HuH-7.5 (cell line): ENCODE measurements around the gene CACNG7.

Experiments
- DNase-seq: peaks from one replicate; pipeline ENCODE4 v3.0.0; 2011; ENCODE audit warnings: low spot score

The CACNG7 gene

DNA sequence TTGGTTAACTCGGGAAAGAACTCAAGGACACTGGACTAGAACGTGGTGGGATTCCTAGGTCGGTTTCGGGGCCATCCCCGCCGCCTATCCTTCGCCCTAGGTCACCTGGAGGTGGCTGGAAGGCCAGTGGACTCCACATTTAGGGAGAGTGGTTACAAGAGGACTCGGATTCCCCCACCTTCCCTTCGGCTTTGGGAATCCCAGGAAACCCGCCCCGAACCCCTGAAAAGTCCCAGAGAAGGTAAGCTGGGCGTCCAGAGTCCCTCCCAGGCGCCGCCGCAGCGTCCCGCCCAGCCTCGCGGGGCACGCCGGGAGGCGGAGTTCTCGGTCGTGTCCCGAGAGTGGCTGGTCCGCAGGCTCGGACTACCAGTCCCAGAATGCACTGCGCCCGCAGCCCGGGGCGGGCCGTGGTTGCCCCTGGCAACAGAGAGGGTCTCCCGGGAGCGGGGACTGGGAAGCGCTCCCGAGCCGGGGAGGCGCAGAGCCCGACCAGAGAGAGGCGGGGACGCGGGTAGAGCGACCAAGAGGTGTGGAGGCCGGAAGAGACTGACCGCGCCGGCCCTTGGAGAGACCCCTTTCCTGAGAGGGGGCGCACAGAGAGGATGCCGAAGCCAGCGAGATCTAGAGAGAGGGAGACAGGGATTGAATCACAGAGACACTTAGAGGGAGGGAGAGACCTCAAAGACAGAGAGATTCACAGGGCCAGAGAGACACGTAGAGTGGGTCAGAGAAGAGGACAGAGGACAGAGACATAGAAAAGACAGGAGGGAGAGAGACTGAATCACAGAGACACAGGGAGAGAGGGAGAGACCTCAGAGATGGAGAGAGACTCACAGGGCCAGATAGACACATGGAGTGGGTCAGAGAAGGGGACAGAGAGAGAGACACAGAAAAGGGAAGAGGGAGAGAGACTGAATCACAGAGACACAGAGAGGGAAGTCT, 29.7 kb upstream of the CACNG7 start:
- DNase-seq, result peak; percentile 94

DNA sequence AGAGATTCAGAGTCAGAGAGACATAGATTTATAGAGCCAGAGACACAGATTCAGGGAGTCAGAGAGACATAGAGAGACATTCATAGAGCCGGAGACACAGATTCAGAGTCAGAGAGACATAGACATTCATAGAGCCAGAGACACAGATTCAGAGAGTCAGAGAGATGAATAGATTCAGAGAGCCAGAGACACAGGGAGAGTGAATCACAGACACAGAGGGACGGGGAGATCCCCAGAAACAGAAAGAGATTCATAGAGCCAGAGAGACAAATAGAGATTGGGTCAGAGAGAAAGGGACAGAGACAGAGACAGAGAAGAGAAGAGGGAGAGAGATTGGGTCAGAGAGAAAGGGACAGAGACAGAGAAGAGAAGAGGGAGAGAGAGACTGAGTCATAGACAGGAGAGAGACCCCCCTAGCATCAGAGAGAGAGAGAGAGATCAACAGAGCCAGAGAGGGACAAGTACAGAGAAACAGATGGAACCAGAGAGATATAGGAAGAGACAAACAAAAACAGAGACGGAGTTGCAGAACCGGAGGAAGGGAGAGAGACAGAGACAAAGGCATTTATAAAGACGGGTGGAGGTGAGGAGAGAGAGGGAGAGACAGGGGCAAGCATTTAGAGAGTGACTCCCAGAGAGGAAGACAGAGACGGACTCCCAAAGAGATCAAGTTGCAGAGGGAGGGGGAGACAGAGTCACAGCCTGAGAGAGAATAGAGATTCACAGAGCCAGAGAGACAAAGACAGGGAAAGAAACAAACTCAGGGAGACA, 28.2 kb upstream of the CACNG7 start:
- no peak for DNase-seq

DNA sequence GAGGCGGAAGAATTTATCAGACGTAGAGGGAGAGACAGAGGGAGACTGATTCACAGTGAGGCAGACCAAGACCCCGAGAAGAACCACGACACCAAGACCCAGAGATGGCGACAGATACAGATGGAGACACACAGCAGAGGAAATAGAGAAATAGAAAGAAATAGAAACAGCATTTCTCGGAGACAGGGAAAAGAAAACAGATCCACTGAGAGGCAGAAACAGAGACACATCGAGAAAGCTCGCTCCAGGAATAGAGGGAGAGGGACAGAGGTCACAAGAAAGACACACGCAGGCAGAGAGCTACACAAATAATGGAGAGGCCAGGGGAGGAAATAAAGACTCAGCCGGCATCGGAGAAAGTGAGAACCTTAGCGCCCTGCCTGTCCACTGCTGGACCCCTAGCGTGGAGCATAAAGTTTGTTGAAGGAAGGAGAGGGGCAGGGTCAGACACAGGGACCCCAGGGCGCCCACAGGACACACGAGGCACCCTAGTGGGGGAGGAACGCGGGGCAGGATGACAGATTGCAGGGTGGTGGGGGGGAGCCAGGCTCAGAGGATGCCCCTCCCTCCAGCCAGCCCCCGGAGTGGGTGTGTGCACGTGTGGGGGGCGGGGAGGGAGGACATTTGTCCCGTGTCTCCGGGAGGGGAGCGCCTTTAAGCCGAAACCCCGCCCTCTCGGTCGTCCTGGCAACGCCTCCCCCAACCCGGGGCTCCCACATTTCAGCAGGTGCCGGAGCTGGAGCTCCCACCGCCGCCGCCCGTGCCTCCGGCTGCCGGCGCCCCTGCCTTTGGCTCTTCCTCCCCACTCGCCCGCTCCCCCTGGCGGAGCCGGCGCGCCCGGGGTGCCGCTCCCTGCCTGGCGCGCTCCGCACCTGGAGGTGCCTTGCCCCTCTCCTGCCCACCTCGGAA, 27.3 kb upstream of the CACNG7 start, which contains the start of gene PRKCG:
PRKCG (plus strand) TSS at position 716 of the 909 bp plus-strand sequence. CDS start 298 bp downstream, outside the sequence.
- DNase-seq, result peak; percentile 64

DNA sequence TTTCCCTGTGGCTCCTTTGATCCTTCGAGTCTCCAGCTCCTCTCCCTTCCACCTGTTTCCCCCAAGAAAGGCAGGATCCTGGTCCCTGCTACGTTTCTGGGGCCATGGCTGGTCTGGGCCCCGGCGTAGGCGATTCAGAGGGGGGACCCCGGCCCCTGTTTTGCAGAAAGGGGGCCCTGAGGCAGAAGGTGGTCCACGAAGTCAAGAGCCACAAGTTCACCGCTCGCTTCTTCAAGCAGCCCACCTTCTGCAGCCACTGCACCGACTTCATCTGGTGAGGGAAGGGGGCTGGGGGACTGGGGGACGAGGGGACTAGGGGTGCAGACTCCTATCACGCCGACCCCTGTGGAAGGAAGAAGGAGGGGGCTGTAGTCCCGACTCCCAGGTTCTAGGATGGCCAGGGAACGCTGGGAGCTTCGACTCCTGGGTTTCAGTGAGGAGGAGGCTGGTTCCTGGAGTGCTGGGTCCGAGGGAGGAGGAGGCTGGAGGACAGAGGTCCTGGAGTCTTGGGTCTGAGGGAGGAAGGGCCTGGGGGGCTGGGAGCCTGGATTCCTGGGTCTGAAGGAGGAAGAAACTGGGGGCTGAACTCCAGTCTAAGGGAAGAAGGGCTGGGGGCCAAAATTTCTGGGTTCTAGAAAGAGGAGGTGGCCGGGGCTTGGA, 26.6 kb upstream of the CACNG7 start:
- DNase-seq, result no peak

DNA sequence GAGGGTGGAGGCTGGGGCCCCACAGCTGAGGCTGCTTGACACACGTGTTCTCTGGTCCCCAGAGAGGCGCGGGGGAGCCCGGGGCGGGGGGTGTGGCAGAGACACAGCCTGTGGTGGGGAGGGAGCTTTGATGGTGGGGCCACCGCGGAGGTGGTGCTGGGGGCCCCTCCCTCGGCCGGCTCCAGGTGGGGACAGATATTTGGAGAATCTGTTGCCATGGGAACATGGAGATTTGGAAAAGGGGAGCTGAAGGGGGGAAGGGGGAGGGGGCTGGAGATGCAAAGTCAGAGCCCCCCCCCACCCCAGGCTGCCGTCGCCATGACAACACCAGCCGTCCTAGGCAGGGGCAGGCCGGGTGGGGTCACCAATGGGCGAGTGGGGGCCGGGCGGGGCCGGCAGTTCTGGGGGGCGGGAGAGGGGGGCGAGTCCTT, 25.8 kb upstream of the CACNG7 start:
- DNase-seq, result no peak

DNA sequence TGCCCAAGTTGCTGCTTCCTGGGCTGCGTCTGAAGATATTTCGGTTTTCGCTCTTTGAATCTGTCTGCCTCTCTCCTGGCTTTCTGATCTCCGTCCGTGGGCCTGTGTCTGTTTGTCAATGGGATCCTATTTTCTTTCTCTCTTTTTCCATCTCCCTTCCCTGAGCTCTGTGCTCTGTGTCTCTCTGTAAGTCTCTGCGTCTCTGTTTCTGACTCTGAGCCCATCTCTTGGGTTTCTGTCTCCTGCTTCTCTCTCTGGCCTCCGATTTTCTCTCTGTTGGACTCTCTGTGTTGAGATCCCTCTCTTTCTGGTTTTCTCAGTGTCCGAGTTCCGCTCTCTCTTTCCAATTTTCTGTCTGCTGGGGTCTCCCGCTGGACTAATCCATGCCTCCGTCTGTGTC, 25.3 kb upstream of the CACNG7 start:
- DNase-seq, result no peak

DNA sequence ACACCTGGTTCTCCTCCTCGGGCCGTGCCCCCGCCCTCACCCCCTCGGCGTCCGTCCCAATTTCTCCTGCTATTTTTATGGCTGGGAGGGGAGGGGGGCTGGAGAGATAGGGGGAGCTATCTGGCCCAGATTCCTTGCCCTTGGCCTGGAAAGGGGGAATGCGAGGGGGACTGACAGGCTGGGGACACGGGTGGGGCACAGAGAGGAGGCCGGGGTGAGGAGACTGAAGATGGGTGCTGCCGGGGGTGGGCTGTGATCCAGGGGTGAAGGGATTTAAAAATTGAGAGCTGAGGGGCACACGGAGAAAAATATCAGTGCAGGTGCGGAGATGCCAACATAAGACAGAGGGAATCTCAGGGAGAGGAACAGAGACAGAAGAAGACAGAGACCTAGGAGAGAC, 24.8 kb upstream of the CACNG7 start:
- DNase-seq, result no peak

DNA sequence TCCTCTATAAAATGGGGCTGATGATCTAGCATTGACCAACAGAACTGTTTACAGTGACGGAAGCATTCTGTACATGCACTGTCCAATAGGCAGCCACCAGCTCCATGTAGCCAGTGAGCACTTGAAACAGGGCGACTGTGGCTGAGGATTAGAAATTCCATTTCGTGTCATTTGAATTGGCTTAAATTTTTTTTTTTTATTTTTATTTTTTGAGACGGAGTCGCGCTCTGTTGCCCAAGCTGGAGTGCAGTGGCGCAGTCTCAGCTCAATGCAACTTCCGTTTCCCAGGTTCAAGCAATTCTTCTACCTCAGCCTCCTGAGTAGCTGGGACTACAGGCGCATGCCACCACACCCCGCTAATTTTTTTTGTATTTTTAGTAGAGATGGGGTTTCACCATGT, 24.0 kb upstream of the CACNG7 start:
- DNase-seq, result no peak

DNA sequence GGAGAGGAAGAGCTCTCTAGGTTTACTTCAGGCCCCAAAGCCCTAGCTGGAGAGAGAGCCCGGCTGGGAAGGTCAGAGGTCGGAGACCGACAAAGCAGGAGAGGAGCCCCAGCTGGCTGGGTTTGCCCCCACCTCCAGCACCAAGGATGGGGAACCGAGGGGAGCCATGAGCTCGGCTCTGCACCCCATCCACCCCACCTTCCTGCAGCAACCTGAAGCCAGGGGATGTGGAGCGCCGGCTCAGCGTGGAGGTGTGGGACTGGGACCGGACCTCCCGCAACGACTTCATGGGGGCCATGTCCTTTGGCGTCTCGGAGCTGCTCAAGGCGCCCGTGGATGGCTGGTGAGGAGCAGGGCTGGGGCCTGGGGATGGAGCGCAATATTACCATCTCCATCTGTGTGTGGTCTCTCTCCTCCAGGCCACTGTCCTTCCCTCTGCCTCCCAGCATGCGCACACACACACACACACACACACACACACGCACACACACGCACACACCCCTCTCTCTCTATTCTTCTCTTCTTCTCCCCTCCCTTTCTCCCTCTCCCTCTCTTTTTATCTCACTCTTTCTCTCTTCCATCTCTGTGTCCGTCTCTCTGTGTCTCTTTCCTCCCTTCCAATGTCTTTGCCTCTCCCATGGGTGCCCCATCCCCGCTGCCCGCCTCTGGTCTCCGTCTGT, 16.6 kb upstream of the CACNG7 start:
- no peak for DNase-seq

DNA sequence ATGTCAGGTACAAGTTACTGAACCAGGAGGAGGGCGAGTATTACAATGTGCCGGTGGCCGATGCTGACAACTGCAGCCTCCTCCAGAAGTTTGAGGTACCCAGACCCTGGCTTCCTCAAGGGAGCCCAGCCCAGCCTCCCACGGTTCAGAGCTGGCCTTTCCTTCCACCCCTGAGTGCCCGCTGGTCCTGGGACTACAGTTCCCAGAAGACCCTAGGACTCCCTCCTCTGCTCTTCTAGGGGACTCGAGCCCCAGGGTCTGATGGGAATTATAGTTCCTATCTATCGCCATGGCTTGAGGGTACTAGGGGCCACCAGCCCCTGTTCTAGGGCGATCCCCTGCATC, 16.1 kb upstream of the CACNG7 start:
- no peak for DNase-seq

DNA sequence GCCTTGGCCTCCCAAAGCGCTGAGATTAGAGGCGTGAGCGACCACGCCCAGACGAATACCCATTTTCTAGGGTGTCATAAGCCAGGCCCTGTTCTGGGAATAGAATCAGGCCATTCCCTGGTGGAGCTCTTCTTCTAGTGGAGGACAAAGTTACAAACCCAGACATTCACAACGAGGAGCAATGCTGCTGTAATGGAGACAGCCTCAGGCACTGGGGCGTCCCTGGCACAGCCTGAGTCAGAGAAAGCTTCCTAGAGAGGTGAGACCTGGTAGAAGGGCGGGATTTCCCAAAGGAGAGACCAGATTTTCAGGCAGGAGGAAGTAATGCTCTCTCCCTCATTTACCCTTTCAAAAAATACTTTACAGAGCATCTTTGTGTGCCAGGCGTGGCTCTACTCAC, 14.4 kb upstream of the CACNG7 start:
- DNase-seq, result no peak

DNA sequence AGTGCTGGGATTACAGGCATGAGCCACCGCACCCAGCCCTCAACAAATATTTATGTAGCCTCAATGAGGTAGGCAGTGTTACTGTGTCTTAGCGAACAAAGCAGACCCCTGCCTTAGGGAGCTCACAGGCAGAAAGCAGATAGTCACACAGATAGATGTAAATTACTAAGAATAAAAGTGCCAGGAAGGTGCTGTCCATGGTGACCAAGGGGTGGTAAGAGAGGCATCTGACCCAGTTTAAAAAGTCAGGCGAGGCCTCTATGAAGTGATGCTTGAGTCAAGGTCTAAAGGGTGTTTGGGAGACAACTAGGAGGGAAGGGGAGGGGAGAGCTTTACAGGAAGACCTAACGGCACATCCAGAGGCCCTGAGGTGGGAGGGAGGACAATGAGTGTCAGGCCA, 12.4 kb upstream of the CACNG7 start:
- no peak for DNase-seq

DNA sequence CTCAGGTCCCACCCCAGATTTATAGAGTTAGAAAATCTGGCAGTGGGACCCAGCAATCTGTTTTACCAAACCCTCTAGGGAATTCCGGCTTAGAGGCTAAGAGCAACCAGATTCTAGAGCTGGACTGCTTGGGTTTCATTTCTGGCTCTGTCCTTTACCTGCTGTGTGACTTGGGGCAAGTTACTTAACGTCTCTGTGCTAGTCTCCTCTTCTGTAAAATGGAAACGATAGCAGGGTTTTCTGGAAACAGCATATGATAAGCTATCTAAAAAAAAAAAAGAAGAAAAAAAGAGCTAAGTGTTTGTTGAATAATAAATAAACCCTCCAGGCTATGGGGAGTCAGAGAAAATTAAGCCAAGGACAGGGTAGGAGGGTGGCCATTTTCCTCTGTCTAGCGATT, 11.6 kb upstream of the CACNG7 start:
- DNase-seq, result no peak

DNA sequence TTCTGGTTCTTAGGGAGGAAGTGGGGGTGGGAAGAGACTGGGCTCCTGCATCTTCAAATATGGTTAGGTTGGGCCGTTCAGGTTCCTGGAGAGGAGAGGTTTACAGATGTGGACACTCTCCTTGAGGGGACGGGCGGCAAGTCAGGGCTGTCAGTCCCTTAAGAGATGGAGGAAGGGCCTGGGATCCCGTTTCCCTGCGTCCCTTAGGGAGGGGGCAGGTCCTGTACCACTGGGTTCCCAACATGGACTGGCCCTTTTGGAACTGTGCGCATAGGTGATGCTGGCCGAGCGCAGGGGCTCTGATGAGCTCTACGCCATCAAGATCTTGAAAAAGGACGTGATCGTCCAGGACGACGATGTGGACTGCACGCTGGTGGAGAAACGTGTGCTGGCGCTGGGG, 10.9 kb upstream of the CACNG7 start:
- DNase-seq, result no peak

DNA sequence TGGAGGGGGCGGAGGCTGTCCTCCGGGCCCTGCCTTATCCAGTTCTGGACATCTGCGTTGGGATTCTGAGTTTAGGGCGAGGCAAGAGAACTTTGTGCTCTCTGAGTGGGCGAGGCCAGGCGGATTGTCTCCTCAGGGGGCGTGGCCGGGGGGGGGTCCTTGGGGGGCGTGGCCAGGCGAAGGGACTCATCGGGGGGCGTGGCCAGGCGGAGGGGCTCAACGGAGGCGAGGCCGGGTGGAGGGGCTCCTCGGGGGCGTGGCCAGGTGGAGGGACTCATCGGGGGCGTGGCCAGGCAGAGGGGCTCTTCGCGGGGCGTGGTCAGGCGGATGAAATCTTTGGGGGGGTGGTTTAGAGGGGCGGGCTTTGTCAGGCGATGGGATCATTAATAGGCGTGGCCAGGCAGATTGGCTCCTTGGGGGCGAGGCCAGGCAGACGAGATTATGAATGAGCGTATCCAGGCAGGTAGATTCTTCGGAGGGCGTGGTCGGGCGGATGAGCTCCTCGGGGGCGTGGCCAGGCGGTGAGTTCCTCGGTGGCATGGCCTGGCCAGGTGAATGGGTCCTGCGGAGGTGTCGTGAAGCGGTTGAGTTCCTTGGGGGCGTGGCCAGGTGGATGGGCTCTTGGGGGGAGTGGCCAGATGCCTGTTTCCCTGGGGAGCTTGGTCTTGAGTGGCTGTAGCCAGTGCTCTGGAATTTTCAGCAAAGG, 10.3 kb upstream of the CACNG7 start:
- no peak for DNase-seq

DNA sequence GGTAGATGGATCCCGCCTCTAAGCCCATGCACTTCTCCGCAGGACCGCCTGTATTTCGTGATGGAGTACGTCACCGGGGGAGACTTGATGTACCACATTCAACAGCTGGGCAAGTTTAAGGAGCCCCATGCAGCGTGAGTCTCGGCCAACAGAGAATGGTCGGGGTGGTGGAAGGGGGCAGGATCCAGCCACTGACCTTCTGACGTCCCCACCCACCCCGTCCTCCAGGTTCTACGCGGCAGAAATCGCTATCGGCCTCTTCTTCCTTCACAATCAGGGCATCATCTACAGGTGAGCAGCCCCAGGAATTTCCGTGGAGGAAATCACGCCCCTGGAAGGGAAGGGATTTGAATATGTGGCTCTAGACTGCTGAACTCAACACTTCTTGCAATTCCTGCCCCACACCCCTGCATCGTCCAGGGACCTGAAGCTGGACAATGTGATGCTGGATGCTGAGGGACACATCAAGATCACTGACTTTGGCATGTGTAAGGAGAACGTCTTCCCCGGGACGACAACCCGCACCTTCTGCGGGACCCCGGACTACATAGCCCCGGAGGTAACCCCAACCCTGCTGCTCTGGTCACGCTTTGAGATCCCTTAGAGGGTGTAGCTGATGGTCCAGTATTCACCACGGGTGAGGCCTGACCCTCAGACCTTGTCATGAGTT, 8.8 kb upstream of the CACNG7 start:
- DNase-seq, result no peak

DNA sequence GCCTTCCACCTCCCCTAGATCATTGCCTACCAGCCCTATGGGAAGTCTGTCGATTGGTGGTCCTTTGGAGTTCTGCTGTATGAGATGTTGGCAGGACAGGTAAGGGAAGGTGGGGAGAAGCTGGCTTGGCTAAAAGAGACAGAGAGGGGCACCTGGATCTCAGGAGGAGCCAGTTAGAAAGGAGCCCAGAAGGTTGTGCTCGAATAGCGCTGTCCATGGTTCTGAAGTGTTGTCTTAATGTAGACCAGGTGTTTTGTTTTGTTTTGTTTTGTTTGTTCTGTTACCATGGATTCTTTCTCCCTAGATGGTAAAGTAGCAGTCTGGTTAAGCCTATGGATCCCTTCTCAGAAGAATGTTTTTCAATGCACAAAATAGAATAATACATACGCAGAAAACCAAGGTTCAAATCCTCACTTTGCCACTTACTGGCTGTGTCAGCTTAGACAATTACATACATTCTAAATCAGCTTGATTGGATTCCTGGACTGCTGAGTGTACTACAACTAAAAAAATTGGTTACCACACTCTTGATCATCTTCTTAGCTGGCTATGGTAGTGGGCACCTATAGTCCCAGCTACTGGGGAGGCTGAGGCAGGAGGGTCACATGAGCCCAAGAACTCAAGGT, 5.9 kb upstream of the CACNG7 start:
- DNase-seq, result peak; percentile 61

DNA sequence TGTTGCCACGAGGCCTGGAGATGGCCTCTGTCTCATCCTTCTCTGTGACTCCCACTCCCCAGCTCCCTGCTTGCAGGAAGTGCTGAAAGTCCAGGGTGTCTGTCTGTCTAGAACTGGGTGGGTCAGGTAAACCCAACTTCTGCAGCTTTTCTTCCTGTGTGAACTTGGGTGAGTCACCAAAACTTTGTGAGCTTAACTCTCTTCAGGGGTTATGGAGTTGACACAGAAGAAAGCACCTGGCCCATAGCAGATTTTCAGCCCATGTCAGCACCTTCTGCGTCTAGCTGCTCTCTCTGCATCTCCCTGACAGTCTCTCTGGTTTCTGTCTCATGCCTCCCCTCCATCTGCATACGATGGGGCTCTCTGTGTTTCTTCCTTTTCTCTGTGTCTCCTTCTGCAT, 4.2 kb upstream of the CACNG7 start:
- DNase-seq, result no peak

DNA sequence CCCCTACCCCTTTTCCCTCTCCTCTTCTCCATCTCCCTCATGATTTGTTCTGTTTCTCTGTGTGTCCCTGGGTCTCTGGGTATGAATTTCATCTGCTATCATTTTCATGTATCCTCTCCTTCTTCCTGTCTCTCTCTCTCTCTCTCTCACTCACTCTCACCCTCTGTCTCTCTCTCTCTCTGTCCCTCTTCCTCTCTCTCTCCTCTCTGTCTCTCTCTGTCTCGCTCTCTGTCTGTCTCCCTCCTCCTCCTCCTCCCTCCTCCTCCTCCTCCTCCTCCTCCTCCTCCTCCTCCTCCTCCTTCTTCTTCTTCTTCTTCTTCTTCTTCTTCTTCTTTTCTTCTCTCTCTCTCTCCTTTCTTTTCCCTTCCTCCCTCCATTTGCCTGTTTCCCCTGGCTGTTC, 3.3 kb upstream of the CACNG7 start:
- DNase-seq, result no peak
